Mononuclear cell (primary cell): Measurements from ENCODE around the gene NSD2. TPM values are rescaled to one million over a fixed set of nuclear protein-coding genes. Genes with fewer than 3 reads are reported as not detected.

Source experiments
- H3K27me3 ChIP-seq: 2 replicates; pipeline ENCODE4 v1.6.0; 2011; ENCODE audit warnings: low read length, control low read depth; ENCODE audit not compliant: insufficient read depth
- H3K4me1 ChIP-seq: 2 replicates; pipeline ENCODE4 v1.5.1; 2011; ENCODE audit warnings: mild to moderate bottlenecking, low read length, control low read depth; ENCODE audit not compliant: insufficient read depth
- H3K4me3 ChIP-seq: 2 replicates; pipeline ENCODE4 v1.5.1; 2011; ENCODE audit warnings: mild to moderate bottlenecking, low read length, moderate library complexity
- H3K9me3 ChIP-seq: 2 replicates; pipeline ENCODE4 v1.5.1; 2011; ENCODE audit warnings: low read depth, mild to moderate bottlenecking, control low read depth, low read length
- total RNA-seq: library from RNA; depleted of rRNA; stranded (reverse); fragments of >200 nt; gene quantifications from one replicate; pipeline ENCODE4 v1.2.3, GENCODE V29; 2012

The NSD2 gene
- total RNA-seq, 1 donor: 45.3 TPM

DNA sequence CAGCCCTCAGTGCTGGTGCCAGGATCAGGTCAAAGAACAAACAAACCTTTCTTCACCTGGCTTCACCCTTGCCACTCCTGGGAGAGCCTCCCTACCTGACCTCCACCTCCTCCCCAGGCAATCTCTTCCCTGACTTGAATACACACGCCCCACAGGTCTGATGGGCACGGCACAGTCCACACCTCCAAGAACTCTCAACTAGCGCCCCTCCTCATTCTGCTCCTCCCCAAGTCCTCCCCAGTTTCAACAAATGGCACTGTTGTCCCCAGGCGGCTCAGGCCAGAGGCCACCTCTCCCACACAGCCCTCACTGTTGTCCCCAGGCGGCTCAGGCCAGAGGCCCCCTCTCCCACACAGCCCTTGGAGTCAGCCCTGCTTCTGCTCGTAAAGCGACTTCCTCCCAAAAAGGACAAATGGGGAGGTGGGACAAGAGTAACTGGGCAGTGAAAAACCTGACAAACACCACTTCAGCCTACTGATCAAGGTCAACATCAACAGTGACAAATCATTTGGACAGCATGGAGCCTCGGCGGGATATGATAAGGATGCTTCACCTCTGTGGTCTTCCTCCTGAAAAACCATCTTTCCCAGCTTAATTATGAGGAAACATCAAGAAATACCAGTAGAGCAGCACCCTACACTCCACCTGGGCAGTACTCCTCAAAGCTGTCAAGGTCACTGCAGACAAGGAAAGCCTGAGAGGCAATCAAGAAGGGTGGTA lies 18.1 kb upstream of the NSD2 start:
- Histone ChIP-seq H3K4me3 (no peak overlapping the region), H3K4me1 (peaks cover 23% of the 10 kb centered on the region), H3K27me3 (no peaks in the 10 kb centered on the region), H3K9me3 (no peaks in the 10 kb centered on the region)

DNA sequence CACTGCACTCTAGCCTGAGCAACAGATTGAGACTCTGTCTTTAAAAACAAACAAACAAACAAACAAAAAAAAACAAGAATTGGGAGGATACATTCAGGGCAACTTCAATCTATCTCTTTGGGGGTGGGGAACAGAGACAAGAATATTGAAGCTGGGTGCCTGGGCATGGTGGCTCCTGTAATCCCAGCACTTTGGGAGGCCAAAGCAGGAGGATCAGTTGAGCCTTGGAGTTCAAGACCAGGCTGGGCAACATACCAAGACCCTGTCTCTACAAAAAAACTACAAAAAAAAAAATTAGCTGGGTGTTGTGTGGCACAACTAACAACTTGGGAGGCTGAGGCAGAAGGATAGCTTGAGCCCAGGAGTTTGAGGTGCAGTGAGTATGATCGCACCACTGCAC lies 16.4 kb upstream of the NSD2 start:
- H3K4me1 ChIP-seq: peaks cover 23% of the 10 kb centered on the region

GRCh38 chr4:1855333-1856070 lies 15.7 kb upstream of the NSD2 start:
- H3K27me3 ChIP-seq: no peaks in the 10 kb centered on the region
- H3K4me1 ChIP-seq: peaks cover 23% of the 10 kb centered on the region
- peak overlapping the region; percentile 74 for H3K4me3 ChIP-seq
- no peaks in the 10 kb centered on the region for H3K9me3 ChIP-seq

More for the DNA sequence above, 16.4 kb upstream of the NSD2 start:
- Histone ChIP-seq H3K27me3 (no peaks in the 10 kb centered on the region), H3K9me3 (no peaks in the 10 kb centered on the region), H3K4me3 (no peak overlapping the region)

- no peaks in the 10 kb centered on the region for H3K9me3 ChIP-seq
- H3K27me3 ChIP-seq: no peaks in the 10 kb centered on the region
- peaks cover 23% of the 10 kb centered on the region for H3K4me1 ChIP-seq
- H3K4me3 ChIP-seq: peak within 1 kb of the TSS; percentile 74
These were observed 14.9 kb upstream of the NSD2 start, which contains the start of gene LETM1 for GRCh38 chr4:1856071-1856942. LETM1 (minus strand) TSS chr4:1856156; CDS start chr4:1855950, 206 bp downstream.

GRCh38 chr4:1856943-1857699 lies 14.1 kb upstream of the NSD2 start:
- H3K4me1 ChIP-seq: peaks cover 28% of the 10 kb centered on the region
- no peaks in the 10 kb centered on the region for H3K27me3 ChIP-seq
- H3K9me3 ChIP-seq: no peaks in the 10 kb centered on the region
- H3K4me3 ChIP-seq: peak overlapping the region; percentile 74

DNA sequence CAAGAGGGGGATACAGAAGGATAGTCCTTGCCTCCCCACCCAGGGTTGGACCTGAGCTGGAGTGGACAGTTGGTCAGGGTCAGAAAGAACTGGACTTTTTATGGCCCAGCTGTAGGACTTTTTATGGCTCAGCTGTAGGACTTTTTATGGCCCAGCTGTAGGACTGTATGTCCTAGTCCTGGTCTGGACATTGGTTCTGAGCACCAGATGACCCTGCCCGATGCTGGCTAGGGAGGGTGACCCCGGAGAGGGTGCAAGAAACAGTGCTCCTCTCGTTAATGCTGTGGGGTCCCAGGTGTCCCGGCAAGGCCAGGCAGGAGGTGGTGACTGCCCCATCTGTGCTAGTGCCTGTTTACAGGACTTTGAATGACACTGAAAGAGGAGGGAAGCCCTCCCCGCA lies 13.3 kb upstream of the NSD2 start:
- Histone ChIP-seq H3K9me3 (no peaks in the 10 kb centered on the region), H3K4me1 (peaks cover 35% of the 10 kb centered on the region), H3K4me3 (no peak overlapping the region), H3K27me3 (no peaks in the 10 kb centered on the region)

GRCh38 chr4:1859389-1859753 lies 11.8 kb upstream of the NSD2 start:
- no peaks in the 10 kb centered on the region for H3K9me3 ChIP-seq
- H3K4me1 ChIP-seq: peaks cover 40% of the 10 kb centered on the region
- H3K27me3 ChIP-seq: no peaks in the 10 kb centered on the region
- H3K4me3 ChIP-seq: no peak overlapping the region

- Histone ChIP-seq H3K9me3 (no peaks in the 10 kb centered on the region), H3K4me3 (peak overlapping the region; percentile 15), H3K27me3 (no peaks in the 10 kb centered on the region), H3K4me1 (peaks cover 22% of the 10 kb centered on the region)
These were observed 8.9 kb upstream of the NSD2 start for GRCh38 chr4:1862055-1862911.

GRCh38 chr4:1862961-1863296 lies 8.3 kb upstream of the NSD2 start:
- Histone ChIP-seq H3K9me3 (no peaks in the 10 kb centered on the region), H3K4me1 (peaks cover 18% of the 10 kb centered on the region), H3K27me3 (no peaks in the 10 kb centered on the region), H3K4me3 (no peak overlapping the region)

- H3K9me3 ChIP-seq: no peaks in the 10 kb centered on the region
- H3K4me1 ChIP-seq: peaks cover 18% of the 10 kb centered on the region
- no peak overlapping the region for H3K4me3 ChIP-seq
- H3K27me3 ChIP-seq: no peaks in the 10 kb centered on the region
These were observed 7.7 kb upstream of the NSD2 start for GRCh38 chr4:1863297-1864033.

DNA sequence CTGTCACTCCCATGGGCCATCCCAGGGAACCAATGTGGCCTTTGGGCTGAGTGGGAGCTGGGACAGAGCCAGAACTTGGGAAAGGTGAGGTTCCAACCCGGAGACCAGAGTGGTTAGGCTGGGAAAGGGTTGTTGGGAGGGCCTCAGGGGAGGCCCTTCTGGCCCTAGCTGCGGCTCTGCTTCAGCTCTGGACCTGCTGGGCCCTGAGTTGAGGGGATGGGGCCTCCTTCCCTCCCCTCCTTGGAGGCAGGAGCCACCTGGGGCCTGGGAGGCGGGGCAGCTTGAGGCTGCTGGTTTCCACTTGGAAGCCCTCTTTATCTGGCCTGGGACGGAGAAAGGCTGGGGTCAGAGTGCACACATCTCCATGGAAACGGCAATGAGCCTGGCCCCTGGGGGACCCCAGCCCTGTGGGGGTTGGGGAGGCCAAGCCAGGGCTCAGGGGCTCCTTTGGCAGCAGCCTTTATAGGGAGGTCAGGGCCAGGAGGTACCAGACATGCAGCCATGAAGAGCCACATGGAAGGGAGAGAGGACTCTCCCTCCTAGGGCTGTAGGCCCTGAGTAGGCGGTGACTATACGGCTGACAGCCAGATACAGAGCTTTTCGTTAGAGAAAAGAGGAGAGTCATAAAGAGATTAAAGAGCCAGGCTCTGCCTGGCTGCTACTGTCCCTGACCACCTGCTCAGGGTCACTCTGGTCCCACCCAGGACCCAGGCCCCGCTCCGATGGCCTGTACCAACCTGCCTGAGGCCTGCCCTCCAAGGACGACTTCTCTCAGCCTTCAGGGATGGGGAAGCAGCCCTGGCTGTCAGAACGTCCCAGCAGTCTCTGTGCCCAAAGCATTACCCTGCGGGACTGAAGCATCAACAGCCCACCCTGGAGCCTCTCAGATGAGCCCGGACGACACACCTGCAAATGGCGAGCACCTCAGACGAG lies 6.9 kb upstream of the NSD2 start:
- Histone ChIP-seq H3K4me3 (no peak overlapping the region), H3K27me3 (no peaks in the 10 kb centered on the region), H3K9me3 (no peaks in the 10 kb centered on the region), H3K4me1 (peaks cover 19% of the 10 kb centered on the region)

- no peaks in the 10 kb centered on the region for H3K9me3 ChIP-seq
- no peak overlapping the region for H3K4me3 ChIP-seq
- no peaks in the 10 kb centered on the region for H3K27me3 ChIP-seq
- peaks cover 28% of the 10 kb centered on the region for H3K4me1 ChIP-seq
These were observed 5.0 kb upstream of the NSD2 start for GRCh38 chr4:1866189-1866661.
